SK-N-DZ (cell line): ENCODE measurements around the gene EFHB.
"Not testable (repeated sequence)": the region's sequence is repeated elsewhere in the genome, so short reads cannot be mapped to it uniquely, and the experiment has no call there.

Experiments
- DNase-seq: peaks from one replicate; pipeline ENCODE4 v3.0.0-alpha.2; 2015; ENCODE audit warnings: low spot score

Gene EFHB

GRCh38 chr3:19846609-19847008 lies 87.4 kb downstream of the EFHB start:
- DNase-seq, result not testable (repeated sequence)
